Measurements from ENCODE around the gene APH1B.

APH1B gene

GRCh38 chr15:63292241-63292640 is 14.8 kb downstream of the APH1B start:
- no peak for DNase-seq (ENCODE audit: low read depth)
- TF ChIP-seq CTCF (IDR thresholded peaks at IDR 0.05; ENCODE audit: control insufficient read depth, extremely low read depth, insufficient read depth), result no peak
- no peak overlapping the region for H3K4me3 ChIP-seq (ENCODE audit: low read depth, low read length)

- no peak overlapping the region for H3K4me3 ChIP-seq (ENCODE audit: low read depth, low read length)
- DNase-seq (ENCODE audit: low read depth), result no peak
- no peak for TF ChIP-seq CTCF (IDR thresholded peaks at IDR 0.05; ENCODE audit: control insufficient read depth, extremely low read depth, insufficient read depth)
Measured at GRCh38 chr15:63292771-63293170, 15.4 kb downstream of the APH1B start.

- H3K4me3 ChIP-seq (ENCODE audit: low read depth, low read length), result no peak overlapping the region
- TF ChIP-seq CTCF (IDR thresholded peaks at IDR 0.05; ENCODE audit: control insufficient read depth, extremely low read depth, insufficient read depth), result no peak
- no peak for DNase-seq (ENCODE audit: low read depth)
Measured at GRCh38 chr15:63294359-63294758, 17.0 kb downstream of the APH1B start.

GRCh38 chr15:63295341-63295740 is 17.9 kb downstream of the APH1B start:
- DNase-seq (ENCODE audit: low read depth), result no peak
- TF ChIP-seq CTCF (IDR thresholded peaks at IDR 0.05; ENCODE audit: control insufficient read depth, extremely low read depth, insufficient read depth), result no peak
- H3K4me3 ChIP-seq (ENCODE audit: low read depth, low read length), result no peak overlapping the region

- no peak for DNase-seq (ENCODE audit: low read depth)
- no peak overlapping the region for H3K4me3 ChIP-seq (ENCODE audit: low read depth, low read length)
- TF ChIP-seq CTCF (IDR thresholded peaks at IDR 0.05; ENCODE audit: control insufficient read depth, extremely low read depth, insufficient read depth), result no peak
Measured at GRCh38 chr15:63296195-63296594, 18.8 kb downstream of the APH1B start.

- no peak for TF ChIP-seq CTCF (IDR thresholded peaks at IDR 0.05; ENCODE audit: control insufficient read depth, extremely low read depth, insufficient read depth)
- DNase-seq (ENCODE audit: low read depth), result no peak
- H3K4me3 ChIP-seq (ENCODE audit: low read depth, low read length), result no peak overlapping the region
Measured at GRCh38 chr15:63299943-63300575, 22.7 kb downstream of the APH1B start.

GRCh38 chr15:63301088-63301487 is 23.7 kb downstream of the APH1B start:
- no peak overlapping the region for H3K4me3 ChIP-seq (ENCODE audit: low read depth, low read length)
- DNase-seq (ENCODE audit: low read depth), result no peak
- no peak for TF ChIP-seq CTCF (IDR thresholded peaks at IDR 0.05; ENCODE audit: control insufficient read depth, extremely low read depth, insufficient read depth)

Measured in LNCaP clone FGC (cell line).